ENCODE results near the gene GAL3ST1. TPM values are rescaled to one million over a fixed set of nuclear protein-coding genes. Genes with fewer than 3 reads are reported as not detected.

GAL3ST1 gene
- total and polyA plus RNA-seq, 4 donors = 1.0 to 19.4 (median 1.5) TPM

- TF ChIP-seq ZBTB33 (IDR thresholded peaks at IDR 0.05) = no peak
- no peak for TF ChIP-seq ATF3 (IDR thresholded peaks at IDR 0.05)
- TF ChIP-seq EGR1 (IDR thresholded peaks at IDR 0.05; ENCODE audit: low read depth in 2 of 2) = no peak
These were observed 38.3 kb upstream of the GAL3ST1 start (continued) for GRCh38 chr22:30612789-30613188.

GRCh38 chr22:30611197-30611596, 36.7 kb upstream of the GAL3ST1 start:
- DNase-seq (ENCODE audit: low spot score) = no peak
- Histone ChIP-seq H3K4me1 (ENCODE audit: control insufficient read depth in 4 of 4, insufficient read depth in 4 of 4, low read length in 3 of 4) (peaks cover under 1 to 20% (median 10%) of the 10 kb centered on the region in 4 donors), H3K27ac (ENCODE audit: low read depth in 1 of 2, low read length in 2 of 2) (no peak overlapping the region), H3K4me3 (ENCODE audit: low read depth in 1 of 3, low read length in 3 of 3) (no peak overlapping the region), H3K36me3 (ENCODE audit: control insufficient read depth in 4 of 4, insufficient read depth in 3 of 4, low read depth in 1 of 4, low read length in 3 of 4) (peaks cover 0 to 8% (median 3%) of the 10 kb centered on the region in 4 donors), H3K9ac (ENCODE audit: low read depth in 1 of 2, low read length in 2 of 2) (no peak overlapping the region), H3K9me3 (ENCODE audit: control insufficient read depth in 4 of 4, low read length in 3 of 4) (no peaks in the 10 kb centered on the region), H3K27me3 (ENCODE audit: control insufficient read depth in 4 of 4, insufficient read depth in 4 of 4, low read length in 3 of 4) (no peaks in the 10 kb centered on the region)
- TF ChIP-seq YY1 (IDR thresholded peaks at IDR 0.05) (no peak), CTCF (IDR thresholded peaks at IDR 0.05; ENCODE audit: low read depth, low read length, missing input control) (no peak), FOXA2 (IDR thresholded peaks at IDR 0.05) (no peak), MAX (IDR thresholded peaks at IDR 0.05) (no peak), RXRA (IDR thresholded peaks at IDR 0.05) (no peak), GABPA (IDR thresholded peaks at IDR 0.05 in 1 of 2, conservative IDR thresholded peaks at IDR 0.05 in 1 of 2) (no peak), REST (IDR thresholded peaks at IDR 0.05) (no peak), HNF4A (conservative IDR thresholded peaks at IDR 0.05) (no peak), TAF1 (conservative IDR thresholded peaks at IDR 0.05) (no peak), SP1 (IDR thresholded peaks at IDR 0.05) (no peak), JUND (IDR thresholded peaks at IDR 0.05) (no peak), ATF3 (IDR thresholded peaks at IDR 0.05) (no peak), EGR1 (IDR thresholded peaks at IDR 0.05; ENCODE audit: low read depth in 2 of 2) (no peak), FOXA1 (IDR thresholded peaks at IDR 0.05) (no peak), HNF4G (IDR thresholded peaks at IDR 0.05) (no peak), RAD21 (IDR thresholded peaks at IDR 0.05) (no peak), ZBTB33 (IDR thresholded peaks at IDR 0.05) (no peak)
- WGBS = 98% methylated on average over 3 of the region's 3 CpGs

All from liver (tissue), 9 donors.